ENCODE data around the gene COL20A1.

The COL20A1 gene

GRCh38 chr20:63277466-63278272 is 15.3 kb upstream of the COL20A1 start:
- DNase-seq (ENCODE audit: low read depth): no peak

GRCh38 chr20:63278661-63279060 is 14.3 kb upstream of the COL20A1 start:
- no peak for DNase-seq (ENCODE audit: low read depth)

GRCh38 chr20:63279931-63280330 is 13.1 kb upstream of the COL20A1 start:
- no peak for DNase-seq (ENCODE audit: low read depth)

- DNase-seq (ENCODE audit: low read depth): no peak
Measured at GRCh38 chr20:63280371-63280770, 12.6 kb upstream of the COL20A1 start.

GRCh38 chr20:63280929-63281545 is 11.9 kb upstream of the COL20A1 start:
- DNase-seq (ENCODE audit: low read depth): no peak

GRCh38 chr20:63281742-63282665 is 11.0 kb upstream of the COL20A1 start:
- DNase-seq (ENCODE audit: low read depth): no peak

GRCh38 chr20:63282946-63283345 is 10.0 kb upstream of the COL20A1 start:
- DNase-seq (ENCODE audit: low read depth): no peak

- DNase-seq (ENCODE audit: low read depth): no peak
Measured at GRCh38 chr20:63283397-63284082, 9.4 kb upstream of the COL20A1 start.

GRCh38 chr20:63284083-63284440 is 8.9 kb upstream of the COL20A1 start:
- DNase-seq (ENCODE audit: low read depth): no peak

- no peak for DNase-seq (ENCODE audit: low read depth)
Measured at GRCh38 chr20:63284544-63284949, 8.4 kb upstream of the COL20A1 start.

GRCh38 chr20:63284981-63285524 is 7.9 kb upstream of the COL20A1 start:
- no peak for DNase-seq (ENCODE audit: low read depth)

GRCh38 chr20:63285636-63286615 is 7.1 kb upstream of the COL20A1 start:
- no peak for DNase-seq (ENCODE audit: low read depth)

GRCh38 chr20:63286781-63287696 is 5.9 kb upstream of the COL20A1 start:
- DNase-seq (ENCODE audit: low read depth): no peak

GRCh38 chr20:63287697-63288580 is 5.0 kb upstream of the COL20A1 start:
- DNase-seq (ENCODE audit: low read depth): no peak

- no peak for DNase-seq (ENCODE audit: low read depth)
Measured at GRCh38 chr20:63288581-63289251, 4.3 kb upstream of the COL20A1 start.

- no peak for DNase-seq (ENCODE audit: low read depth)
Measured at GRCh38 chr20:63289311-63290135, 3.5 kb upstream of the COL20A1 start.

GRCh38 chr20:63290136-63290676 is 2.8 kb upstream of the COL20A1 start:
- no peak for DNase-seq (ENCODE audit: low read depth)
